Left colon (tissue), 2 donors: Measurements from ENCODE around the gene CHD9NB. TPM values are rescaled to one million over a fixed set of nuclear protein-coding genes. Genes with fewer than 3 reads are reported as not detected.

Source experiments
- ATAC-seq: fragments of 200-7000 bp; cut with Tn5 transposase; one replicate; pipeline ENCODE4 v1.9.1; 2020; ENCODE audit warnings: mild to moderate bottlenecking, moderate library complexity
- DNase-seq, 2 donors: peaks; one replicate each; pipeline ENCODE4 v3.0.0-alpha.2; 2020
- intact Hi-C, 2 donors: fragments of 100-400 bp; cut with DNase I in 1 of 2; cut with micrococcal nuclease in 1 of 2; formaldehyde crosslinking; loops; one replicate each; pipeline versions ENCODE4 v1.11.2 to v1.14.0; 2022; cut with DNase I, micrococcal nuclease
- long read RNA-seq: library from polyadenylated mRNA; unstranded; transcript quantifications from one replicate; pipeline ENCODE4 v2.0.0, GENCODE V29; 2021
- total RNA-seq, 2 donors: library from RNA; stranded (reverse); fragmentation: NEBNext Ultra II Directional; extraction: Animal tissue kit (Norgen Biotek cat#: 25700); gene quantifications; one replicate each; pipeline ENCODE4 v1.2.1, GENCODE V29; 2021
- donor health status: DM: no; HTN: no; CAD: no.
- donor health status: DM: yes; HTN: yes; CAD: no.

The CHD9NB gene
- 1 to 10 TPM; 5.0 to 6.1 TPM for total RNA-seq
- long read RNA-seq, partial matches to known transcripts: 0 of 2 reads
- long read RNA-seq, other reads (novel, unspliced or antisense): 2 of 2 reads

- intact Hi-C loops: loop anchor here in 1 of 2 donors (10.0 kb wide), 1 partner anchor 82 kb away; no protein-coding TSS in a partner anchor
- ATAC-seq (peak; percentile 54), DNase-seq (peak; percentile 48 to 81)
Observed at GRCh38 chr16:53052519-53053501, at the start of gene CHD9NB. Gene CHD9NB (minus strand): TSS chr16:53052897. CDS start chr16:53044158, 8,739 bp downstream.

- DNase-seq (no peak), ATAC-seq (peak; percentile 49)
- intact Hi-C loops: no loop called here
Observed at GRCh38 chr16:53100889-53101288, 48.2 kb upstream of the CHD9NB start.

- intact Hi-C loops: no loop called here
- ATAC-seq (no peak), DNase-seq (no peak)
Observed at GRCh38 chr16:53100131-53100748, 47.5 kb upstream of the CHD9NB start.

- peak; percentile 90 for ATAC-seq
- intact Hi-C loops: no loop called here
- DNase-seq: peak; percentile 89 to 97
Observed at GRCh38 chr16:53099318-53100130, 46.8 kb upstream of the CHD9NB start.

- ATAC-seq: peak; percentile 52
- DNase-seq: peak; percentile 77 to 90
- intact Hi-C loops: no loop called here
Observed at GRCh38 chr16:53098526-53099317, 46.0 kb upstream of the CHD9NB start.

GRCh38 chr16:53097190-53097589 is 44.5 kb upstream of the CHD9NB start:
- ATAC-seq (no peak), DNase-seq (no peak)
- intact Hi-C loops: no loop called here

GRCh38 chr16:53094013-53094630 is 41.4 kb upstream of the CHD9NB start:
- ATAC-seq: peak; percentile 81
- intact Hi-C loops: no loop called here

GRCh38 chr16:53093162-53093744 is 40.6 kb upstream of the CHD9NB start:
- no peak for ATAC-seq
- no peak for DNase-seq
- intact Hi-C loops: no loop called here

More at GRCh38 chr16:53094013-53094630, 41.4 kb upstream of the CHD9NB start:
- peak; percentile 90 to 93 for DNase-seq

GRCh38 chr16:53092284-53092683 is 39.6 kb upstream of the CHD9NB start:
- intact Hi-C loops: no loop called here
- no peak for DNase-seq

GRCh38 chr16:53091466-53092211 is 38.9 kb upstream of the CHD9NB start:
- DNase-seq (peak; percentile 39 to 56), ATAC-seq (no peak)
- intact Hi-C loops: no loop called here

More at GRCh38 chr16:53092284-53092683, 39.6 kb upstream of the CHD9NB start:
- no peak for ATAC-seq

GRCh38 chr16:53090591-53091411 is 38.1 kb upstream of the CHD9NB start:
- peak; percentile 79 to 91 for DNase-seq
- intact Hi-C loops: no loop called here
- ATAC-seq: no peak

- no peak for DNase-seq
- ATAC-seq: no peak
- intact Hi-C loops: no loop called here
Observed at GRCh38 chr16:53090286-53090590, 37.5 kb upstream of the CHD9NB start.

- ATAC-seq (peak; percentile 20), DNase-seq (no peak)
- intact Hi-C loops: no loop called here
Observed at GRCh38 chr16:53089434-53090285, 37.0 kb upstream of the CHD9NB start.

- ATAC-seq (no peak), DNase-seq (no peak)
- intact Hi-C loops: no loop called here
Observed at GRCh38 chr16:53087101-53087500, 34.4 kb upstream of the CHD9NB start.

GRCh38 chr16:53085931-53086421 is 33.3 kb upstream of the CHD9NB start:
- intact Hi-C loops: no loop called here

More at GRCh38 chr16:53085931-53086421, 33.3 kb upstream of the CHD9NB start:
- DNase-seq (no peak), ATAC-seq (no peak)
